ENCODE results near the gene HS3ST5. TPM values are rescaled to one million over a fixed set of nuclear protein-coding genes. Genes with fewer than 3 reads are reported as not detected.
"Not testable (repeated sequence)": the region's sequence is repeated elsewhere in the genome, so short reads cannot be mapped to it uniquely, and the experiment has no call there.

The HS3ST5 gene
- total RNA-seq, 4 donors from 2014 or later: not detected

DNA sequence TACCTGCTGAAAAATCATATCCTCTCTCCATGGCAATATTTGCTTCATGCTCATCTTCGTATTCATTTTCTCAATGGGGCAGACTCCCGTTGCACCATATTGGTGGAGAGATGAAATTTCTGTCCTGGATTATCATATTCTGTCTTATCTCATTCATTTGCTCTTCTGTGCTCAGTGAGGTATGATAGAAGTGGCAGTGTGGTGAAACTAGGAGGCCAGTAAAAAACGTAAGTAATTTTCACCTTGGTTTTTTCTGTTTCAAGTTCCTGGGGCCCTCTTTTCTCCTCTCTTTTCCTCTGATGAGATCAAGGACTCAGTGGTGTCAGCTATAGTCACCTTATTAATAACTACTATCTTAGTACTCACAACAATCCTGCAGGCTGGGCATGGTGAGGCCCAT, 189.4 kb downstream of the HS3ST5 start:
- 91% methylated on average over 3 of the region's 3 CpGs for WGBS
- Histone ChIP-seq H3K4me3 (no peak overlapping the region), H3K4me1 (no peaks in the 10 kb centered on the region), H3K27ac (no peak overlapping the region), H3K27me3 (no peaks in the 10 kb centered on the region), H3K36me3 (no peaks in the 10 kb centered on the region), H3K9me3 (no peaks in the 10 kb centered on the region)
- no peak for TF ChIP-seq POLR2A (IDR thresholded peaks at IDR 0.05)
- TF ChIP-seq, protein P1, sequence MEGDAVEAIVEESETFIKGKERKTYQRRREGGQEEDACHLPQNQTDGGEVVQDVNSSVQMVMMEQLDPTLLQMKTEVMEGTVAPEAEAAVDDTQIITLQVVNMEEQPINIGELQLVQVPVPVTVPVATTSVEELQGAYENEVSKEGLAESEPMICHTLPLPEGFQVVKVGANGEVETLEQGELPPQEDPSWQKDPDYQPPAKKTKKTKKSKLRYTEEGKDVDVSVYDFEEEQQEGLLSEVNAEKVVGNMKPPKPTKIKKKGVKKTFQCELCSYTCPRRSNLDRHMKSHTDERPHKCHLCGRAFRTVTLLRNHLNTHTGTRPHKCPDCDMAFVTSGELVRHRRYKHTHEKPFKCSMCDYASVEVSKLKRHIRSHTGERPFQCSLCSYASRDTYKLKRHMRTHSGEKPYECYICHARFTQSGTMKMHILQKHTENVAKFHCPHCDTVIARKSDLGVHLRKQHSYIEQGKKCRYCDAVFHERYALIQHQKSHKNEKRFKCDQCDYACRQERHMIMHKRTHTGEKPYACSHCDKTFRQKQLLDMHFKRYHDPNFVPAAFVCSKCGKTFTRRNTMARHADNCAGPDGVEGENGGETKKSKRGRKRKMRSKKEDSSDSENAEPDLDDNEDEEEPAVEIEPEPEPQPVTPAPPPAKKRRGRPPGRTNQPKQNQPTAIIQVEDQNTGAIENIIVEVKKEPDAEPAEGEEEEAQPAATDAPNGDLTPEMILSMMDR (IDR thresholded peaks at IDR 0.05): no peak
- no peak for TF ChIP-seq EP300 (IDR thresholded peaks at IDR 0.05)
- TF ChIP-seq POLR2AphosphoS5 (IDR thresholded peaks at IDR 0.05): no peak
- no peak for DNase-seq (ENCODE audit: low spot score in 2 of 2)

DNA sequence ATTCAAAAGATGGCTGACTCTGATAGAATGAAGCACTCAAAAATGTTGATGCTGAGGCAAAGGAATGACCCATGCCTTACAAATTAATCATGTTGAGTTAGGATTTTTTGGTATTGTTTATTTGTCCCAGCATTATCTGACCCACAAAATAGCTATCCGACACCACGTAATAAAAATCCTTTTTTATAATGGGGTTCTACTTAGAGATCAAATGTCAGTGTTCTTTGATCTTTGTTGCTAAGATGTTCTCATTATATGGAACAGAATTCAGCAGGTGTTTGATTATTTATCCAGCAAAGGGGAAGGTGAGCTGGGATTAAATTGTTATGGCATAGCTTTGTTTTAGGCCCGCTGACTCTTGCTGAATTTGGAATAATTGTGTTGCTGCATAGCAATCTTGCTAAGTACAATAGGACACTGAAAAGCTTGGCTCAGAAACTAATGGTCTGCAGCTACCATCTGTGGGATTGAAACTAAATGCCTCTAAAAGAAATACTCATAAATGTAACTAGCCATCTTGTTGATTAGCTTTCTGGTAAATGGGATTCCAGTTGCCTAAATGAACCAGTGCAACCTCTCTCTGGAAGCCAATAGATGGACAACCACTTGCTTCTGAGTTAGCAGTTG, 191.6 kb downstream of the HS3ST5 start:
- H3K27ac ChIP-seq: no peak overlapping the region
- no peaks in the 10 kb centered on the region for H3K27me3 ChIP-seq
- DNase-seq (ENCODE audit: low spot score in 2 of 2): no peak
- H3K36me3 ChIP-seq: no peaks in the 10 kb centered on the region
- 86% methylated on average over 3 of the region's 3 CpGs for WGBS
- TF ChIP-seq POLR2AphosphoS5 (IDR thresholded peaks at IDR 0.05) (no peak), POLR2A (IDR thresholded peaks at IDR 0.05) (no peak), EP300 (IDR thresholded peaks at IDR 0.05) (no peak)
- TF ChIP-seq, protein P1 (IDR thresholded peaks at IDR 0.05): no peak
- no peaks in the 10 kb centered on the region for H3K9me3 ChIP-seq
- H3K4me1 ChIP-seq: no peaks in the 10 kb centered on the region
- H3K4me3 ChIP-seq: no peak overlapping the region

DNA sequence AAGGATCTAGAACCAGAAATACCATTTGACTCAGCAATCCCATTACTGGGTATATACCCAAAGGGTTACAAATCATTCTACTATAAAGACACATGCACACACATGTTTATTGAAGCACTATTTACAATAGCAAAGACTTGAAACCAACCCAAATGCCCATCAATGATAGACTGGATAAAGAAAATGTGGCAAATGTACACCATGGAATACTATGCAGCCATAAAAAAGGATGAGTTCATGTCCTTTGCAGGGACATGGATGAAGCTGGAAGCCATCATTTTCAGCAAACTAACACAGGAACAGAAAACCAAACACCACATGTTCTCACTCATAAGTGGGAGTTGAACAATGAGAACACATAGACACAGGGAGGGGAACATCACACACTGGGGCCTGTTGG, 193.6 kb downstream of the HS3ST5 start:
- not testable (repeated sequence) for H3K36me3 ChIP-seq; H3K9me3 ChIP-seq; DNase-seq (ENCODE audit: low spot score in 2 of 2); H3K4me1 ChIP-seq; H3K27me3 ChIP-seq; H3K27ac ChIP-seq; H3K4me3 ChIP-seq

DNA sequence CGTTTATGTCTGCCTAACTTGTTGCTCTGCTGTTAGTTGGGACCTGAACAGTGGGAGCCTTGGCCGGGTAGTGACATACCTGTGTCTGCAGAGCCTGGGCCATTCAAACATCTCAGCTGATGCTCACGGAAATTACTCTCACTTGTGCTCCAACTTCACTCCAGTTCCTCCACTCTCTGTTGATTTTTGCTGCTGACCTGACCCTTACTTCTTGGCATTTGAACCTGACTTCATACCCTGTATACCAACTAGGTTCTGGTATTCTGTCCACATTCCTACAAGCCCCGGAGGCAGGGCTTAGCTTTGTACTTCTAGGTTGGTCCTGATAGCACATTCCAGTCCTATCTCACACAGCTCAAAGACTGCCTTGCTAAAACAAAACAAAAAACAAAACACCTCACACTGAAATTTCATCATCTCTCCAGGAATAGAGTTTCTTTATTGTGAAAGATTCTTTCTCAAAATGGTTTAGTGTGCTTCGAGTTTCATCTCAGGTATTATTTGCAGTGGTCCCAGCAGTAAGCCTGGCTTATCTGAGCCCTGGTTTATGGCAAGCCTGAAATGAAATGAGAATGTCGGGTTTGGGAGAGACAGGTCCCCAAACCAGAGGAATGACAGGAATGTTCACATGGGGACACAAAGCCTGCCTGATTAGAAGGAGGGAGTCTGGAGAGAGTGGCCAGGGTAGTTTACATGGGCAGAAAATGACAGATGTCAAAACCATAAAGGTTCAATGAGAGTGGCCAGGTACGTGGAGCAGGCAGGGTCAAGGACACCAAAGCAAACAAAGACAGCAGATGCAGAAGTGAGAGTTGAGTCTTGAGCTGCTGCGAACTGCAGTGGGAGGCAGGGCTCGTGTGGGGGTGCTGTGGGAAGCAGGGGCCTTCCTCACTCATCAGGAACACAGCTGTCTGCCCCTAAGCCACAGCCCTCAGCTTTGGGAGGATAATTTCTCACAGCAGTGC, 197.7 kb downstream of the HS3ST5 start:
- Histone ChIP-seq H3K4me1 (no peaks in the 10 kb centered on the region), H3K4me3 (no peak overlapping the region), H3K27me3 (no peaks in the 10 kb centered on the region), H3K36me3 (no peaks in the 10 kb centered on the region), H3K9me3 (no peaks in the 10 kb centered on the region), H3K27ac (no peak overlapping the region)
- DNase-seq (ENCODE audit: low spot score in 2 of 2): no peak
- no peak for TF ChIP-seq POLR2A (IDR thresholded peaks at IDR 0.05)
- 45% methylated on average over 9 of the region's 9 CpGs for WGBS

DNA sequence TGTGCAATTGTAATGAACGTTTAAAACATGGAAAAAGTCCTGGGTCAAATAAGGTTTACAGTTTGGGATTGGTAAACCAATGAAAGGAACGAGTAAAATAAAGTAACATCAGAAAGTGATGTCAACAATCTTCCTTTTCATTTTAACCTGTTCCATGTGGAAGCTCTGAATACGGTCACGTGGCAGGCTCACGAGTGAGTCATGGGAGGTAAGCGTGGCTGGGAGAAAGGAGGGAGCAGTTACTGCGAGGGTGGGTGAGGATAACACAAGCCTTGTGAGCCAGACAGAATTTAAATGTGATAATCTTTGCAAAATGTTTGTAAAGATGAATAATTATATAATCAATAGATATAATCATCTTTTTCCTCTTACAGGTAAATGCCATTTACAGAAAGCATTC, 200.6 kb downstream of the HS3ST5 start:
- no peak overlapping the region for H3K4me3 ChIP-seq
- no peaks in the 10 kb centered on the region for H3K9me3 ChIP-seq
- TF ChIP-seq EP300 (IDR thresholded peaks at IDR 0.05) (no peak), POLR2A (IDR thresholded peaks at IDR 0.05) (no peak), POLR2AphosphoS5 (IDR thresholded peaks at IDR 0.05) (no peak)
- TF ChIP-seq, protein P1 (IDR thresholded peaks at IDR 0.05): no peak
- WGBS: 70% methylated on average over 7 of the region's 7 CpGs
- no peak overlapping the region for H3K27ac ChIP-seq
- H3K27me3 ChIP-seq: no peaks in the 10 kb centered on the region
- H3K4me1 ChIP-seq: no peaks in the 10 kb centered on the region
- no peak for DNase-seq (ENCODE audit: low spot score in 2 of 2)
- no peaks in the 10 kb centered on the region for H3K36me3 ChIP-seq

DNA sequence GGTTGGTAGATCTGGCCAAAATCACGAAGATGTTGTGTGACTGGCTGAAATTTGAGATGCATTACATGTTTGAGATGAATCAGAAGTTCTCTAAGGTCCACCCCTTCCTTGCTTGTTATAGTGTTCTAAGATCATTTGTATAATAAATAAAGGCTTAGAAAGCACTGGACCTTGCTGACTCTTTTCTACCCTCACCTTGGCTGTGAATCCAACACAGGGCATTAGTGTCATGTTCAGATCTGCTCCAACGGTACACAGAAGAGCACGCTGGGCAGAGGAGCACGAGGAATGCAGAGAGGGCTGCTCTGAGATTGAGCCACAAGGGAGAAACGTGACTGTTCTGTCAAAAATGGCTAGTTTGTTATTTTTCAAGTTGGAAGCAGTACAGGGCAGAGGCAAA, 202.4 kb downstream of the HS3ST5 start:
- 54% methylated on average over 5 of the region's 5 CpGs for WGBS
- no peaks in the 10 kb centered on the region for H3K9me3 ChIP-seq
- H3K4me1 ChIP-seq: no peaks in the 10 kb centered on the region
- H3K27me3 ChIP-seq: no peaks in the 10 kb centered on the region
- no peak overlapping the region for H3K4me3 ChIP-seq
- H3K36me3 ChIP-seq: no peaks in the 10 kb centered on the region
- H3K27ac ChIP-seq: no peak overlapping the region
- TF ChIP-seq POLR2A (IDR thresholded peaks at IDR 0.05) (no peak), POLR2AphosphoS5 (IDR thresholded peaks at IDR 0.05) (no peak), EP300 (IDR thresholded peaks at IDR 0.05) (no peak)
- TF ChIP-seq, protein P1 (IDR thresholded peaks at IDR 0.05): no peak
- DNase-seq (ENCODE audit: low spot score in 2 of 2): no peak

Measured in suprapubic skin (tissue), 4 donors.